H1 (cell line): ENCODE measurements around the gene RPS21. TPM values are rescaled to one million over a fixed set of nuclear protein-coding genes. Genes with fewer than 3 reads are reported as not detected.

Experiments
- HDAC2 ChIP-seq, 2 experiments: fragments of 300-600 bp in 1 of 2; sonication (generic) in 1 of 2; IDR thresholded peaks; 2 replicates each; pipeline ENCODE4 v1.6.1; 2011 to 2012; ENCODE audit warnings: low read depth in 2 of 2, low read length in 2 of 2, mild to moderate bottlenecking in 2 of 2, moderate library complexity in 2 of 2, borderline replicate concordance in 1 of 2, inconsistent platforms in 1 of 2
- KDM1A ChIP-seq: fragments of 200-600, 300-600 bp; sonication (generic); IDR thresholded peaks from 2 replicates; pipeline ENCODE4 v1.7.1; 2016; ENCODE audit warnings: mild to moderate bottlenecking, low read length, borderline replicate concordance
- MAFK ChIP-seq: IDR thresholded peaks from 2 replicates; pipeline ENCODE4 v1.6.1; 2012; ENCODE audit warnings: low read depth, mild to moderate bottlenecking, improper control_type of control experiment, low read length
- POU5F1 ChIP-seq: IDR thresholded peaks from 2 replicates; pipeline ENCODE4 v1.6.1; 2011; ENCODE audit warnings: low read depth, mild to moderate bottlenecking, low read length, moderate library complexity
- SAP30 ChIP-seq: fragments of 300-600 bp; sonication (generic); IDR thresholded peaks from 2 replicates; pipeline ENCODE4 v1.7.1; 2012; ENCODE audit warnings: low read length, moderate library complexity, mild to moderate bottlenecking, inconsistent platforms; ENCODE audit not compliant: insufficient read depth, insufficient replicate concordance
- SUZ12 ChIP-seq: fragments of 200-600 bp; sonication (generic); IDR thresholded peaks from 2 replicates; pipeline ENCODE4 v1.6.1; 2012; ENCODE audit warnings: mild to moderate bottlenecking, inconsistent platforms, low read length, moderate library complexity, mixed read lengths
- TEAD4 ChIP-seq: IDR thresholded peaks from 2 replicates; pipeline ENCODE4 v1.6.1; 2012; ENCODE audit warnings: low read depth, low read length, inconsistent platforms, mixed read lengths
- ZNF274 ChIP-seq: IDR thresholded peaks from 2 replicates; pipeline ENCODE4 v1.7.0; 2012; ENCODE audit warnings: low read length, borderline replicate concordance; ENCODE audit errors: extremely low read depth
- polyA plus RNA-seq, 7 experiments: library from polyadenylated mRNA; depleted of rRNA in 3 of 7; stranded (reverse) in 5 of 7; unstranded in 2 of 7; fragments of >200 nt in 5 of 7; fragments of 200-250 nt in 2 of 7; gene quantifications; 1 replicate in 5 of 7; 2 replicates in 1 of 7; 4 replicates in 1 of 7; pipeline versions ENCODE4 v1.2.1 to v1.2.3, GENCODE V29; 2011 to 2013; ENCODE audit warnings: missing spikeins in 2 of 7, mixed read lengths in 2 of 7
- total RNA-seq: library from RNA; stranded (reverse); fragmentation: NEBNext Ultra II Directional; extraction: Animal tissue kit (Norgen Biotek cat#: 25700); gene quantifications from 2 replicates; pipeline ENCODE4 v1.2.1, GENCODE V29; 2021

The RPS21 gene
- total and polyA plus RNA-seq, 2 of the 8 experiments (the other 6 are each of a cell fraction or from before 2014, with no cell fraction given) = 1,787 to 7,219 TPM

GRCh38 chr20:62350629-62351422 is 36.1 kb upstream of the RPS21 start (continued):
- no peak for TF ChIP-seq SUZ12
- no peak for TF ChIP-seq POU5F1
- no peak for TF ChIP-seq KDM1A
- no peak for TF ChIP-seq HDAC2 (IDR thresholded peaks at IDR 0.05; ENCODE audit: borderline replicate concordance in 1 of 2, low read depth in 2 of 2, low read length in 2 of 2)
- no peak for TF ChIP-seq ZNF274
- no peak for TF ChIP-seq SAP30
- TF ChIP-seq MAFK = no peak
- no peak for TF ChIP-seq TEAD4
- TF ChIP-seq, all 59 proteins: peak for 0
